NCI-H1436 treated with DMSO at 0.1 percent for 48 hours (cell line): ENCODE results near the gene CCDC27.

Experiments used
- DNase-seq: peaks from one replicate; lab custom pipeline; 2025; lab: John Stamatoyannopoulos, UW

Gene CCDC27

DNA sequence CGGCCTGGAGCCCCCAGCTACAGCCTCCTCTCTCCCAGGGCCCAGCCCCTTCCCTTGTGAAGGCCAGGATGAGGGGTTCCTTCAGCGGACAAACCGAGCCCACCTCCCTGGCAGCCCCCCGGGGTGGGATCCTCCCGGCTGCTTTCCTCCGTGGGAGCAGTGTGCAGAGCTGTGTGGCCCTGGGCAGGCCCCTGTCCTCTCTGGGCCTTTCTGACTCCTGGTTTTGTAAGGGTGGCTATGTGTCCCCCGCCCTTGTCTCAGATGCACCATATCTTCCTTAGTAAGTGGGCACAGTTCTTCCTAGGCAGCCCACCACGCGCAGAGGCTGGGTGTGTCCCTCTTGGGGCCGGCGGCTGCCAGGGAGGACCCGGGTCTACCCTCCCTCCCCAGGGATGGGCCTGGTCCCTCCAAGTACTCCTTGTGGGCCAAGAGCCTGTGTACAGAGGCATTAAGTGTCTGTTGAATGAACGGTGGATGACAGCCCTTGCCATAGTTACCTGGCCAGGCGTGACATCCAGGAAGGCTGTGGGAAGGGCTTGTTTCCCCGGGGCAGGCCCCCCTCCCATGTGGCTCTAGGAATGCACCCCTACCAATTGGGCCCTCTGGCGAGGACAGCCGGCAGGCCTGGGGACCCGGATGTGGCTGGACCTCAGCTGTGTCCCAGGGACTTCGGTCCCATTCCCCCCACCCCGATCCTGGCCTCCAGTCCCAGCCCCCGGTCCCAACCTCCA is 24.1 kb downstream of the CCDC27 start:
- no peak for DNase-seq

- no peak for DNase-seq
These were observed 24.9 kb downstream of the CCDC27 start for GRCh38 chr1:3777078-3777547.

GRCh38 chr1:3777647-3778589 is 25.7 kb downstream of the CCDC27 start:
- no peak for DNase-seq

GRCh38 chr1:3778590-3779264 is 26.5 kb downstream of the CCDC27 start:
- DNase-seq, result no peak

- no peak for DNase-seq
These were observed 27.1 kb downstream of the CCDC27 start for GRCh38 chr1:3779265-3779911.

DNA sequence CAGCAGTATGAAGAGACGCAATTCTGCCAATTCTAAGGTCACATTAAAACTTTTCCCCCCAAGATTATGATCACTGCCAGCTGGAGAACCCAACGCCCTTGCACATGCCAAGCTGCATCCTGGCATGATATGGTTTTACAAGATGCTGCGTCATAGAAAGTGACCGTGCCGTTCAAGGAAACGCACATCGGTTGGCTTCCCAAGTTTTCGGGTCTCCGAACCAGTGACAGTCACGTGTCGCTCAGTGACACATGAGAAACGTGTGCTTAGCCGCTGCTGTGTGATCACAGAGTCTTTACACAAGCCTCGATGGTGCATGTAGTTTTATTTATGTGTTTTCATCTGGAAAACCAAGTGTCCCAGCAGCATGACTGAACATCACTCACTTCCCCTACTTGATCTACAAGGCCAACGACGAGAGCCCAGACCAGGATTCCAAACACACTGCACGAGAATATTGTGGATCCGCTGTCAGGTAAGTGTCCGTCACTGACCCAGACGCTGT is 27.7 kb downstream of the CCDC27 start:
- DNase-seq, result no peak

GRCh38 chr1:3780901-3781300 is 28.7 kb downstream of the CCDC27 start:
- no peak for DNase-seq

DNA sequence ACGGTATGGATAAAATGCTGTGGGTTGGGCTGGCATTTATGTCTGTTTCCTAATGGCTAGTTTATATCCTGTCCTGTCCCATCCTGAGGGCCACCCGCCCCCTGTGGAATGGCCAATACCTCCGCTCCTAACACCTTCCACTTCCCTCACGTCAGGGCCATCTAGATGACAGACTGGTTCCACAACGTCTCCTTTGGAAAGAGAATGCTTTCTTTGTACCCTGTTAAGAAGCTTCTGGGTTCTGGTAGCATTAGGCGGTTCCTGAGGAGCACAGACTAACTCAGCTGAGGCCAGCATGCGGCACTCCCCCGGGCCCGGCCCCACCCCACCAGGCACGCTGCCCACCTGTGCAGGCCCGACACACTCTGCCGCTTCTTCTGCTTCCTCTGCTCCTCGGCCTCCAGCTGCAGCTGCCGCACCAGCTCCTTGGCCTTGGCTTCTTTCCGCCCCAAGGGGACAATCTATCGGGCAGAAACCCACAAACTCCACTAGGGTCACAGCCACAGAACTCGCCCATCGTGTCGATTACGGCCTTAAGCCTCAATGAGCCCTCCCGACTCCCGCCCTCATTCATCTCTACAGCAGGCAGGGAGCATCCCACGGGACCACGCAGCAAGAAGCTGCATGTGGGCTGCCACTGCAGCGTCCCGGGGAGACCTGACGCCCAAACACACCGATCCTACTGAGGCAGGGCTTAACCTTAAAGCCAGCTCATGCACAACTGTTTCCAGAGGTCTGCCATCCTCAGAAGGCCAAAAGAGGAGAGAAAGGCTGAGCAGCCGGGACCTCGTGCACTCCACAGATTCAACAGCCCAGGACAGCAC is 31.6 kb downstream of the CCDC27 start:
- no peak for DNase-seq

DNA sequence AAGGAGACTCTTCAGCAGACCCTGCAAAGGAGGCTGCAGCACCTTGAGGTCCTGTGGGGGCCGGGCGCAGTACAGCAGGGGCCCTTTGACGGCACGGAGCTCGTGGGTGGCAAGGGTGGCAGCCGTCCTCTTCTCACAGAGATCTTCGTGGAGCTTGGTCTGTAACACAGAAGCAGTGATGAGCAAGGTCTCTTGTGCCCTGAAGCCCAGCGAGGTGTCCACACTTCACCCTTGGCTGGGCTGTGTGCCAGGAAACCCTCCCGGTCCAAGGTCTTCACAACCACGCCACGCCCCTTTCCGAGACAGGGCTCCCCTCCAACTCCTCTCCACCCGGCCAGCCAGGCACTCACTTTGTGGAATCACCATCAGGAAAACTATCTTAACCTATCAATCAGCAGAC is 32.8 kb downstream of the CCDC27 start:
- DNase-seq, result no peak

GRCh38 chr1:3785456-3786157 is 33.4 kb downstream of the CCDC27 start:
- DNase-seq, result no peak

DNA sequence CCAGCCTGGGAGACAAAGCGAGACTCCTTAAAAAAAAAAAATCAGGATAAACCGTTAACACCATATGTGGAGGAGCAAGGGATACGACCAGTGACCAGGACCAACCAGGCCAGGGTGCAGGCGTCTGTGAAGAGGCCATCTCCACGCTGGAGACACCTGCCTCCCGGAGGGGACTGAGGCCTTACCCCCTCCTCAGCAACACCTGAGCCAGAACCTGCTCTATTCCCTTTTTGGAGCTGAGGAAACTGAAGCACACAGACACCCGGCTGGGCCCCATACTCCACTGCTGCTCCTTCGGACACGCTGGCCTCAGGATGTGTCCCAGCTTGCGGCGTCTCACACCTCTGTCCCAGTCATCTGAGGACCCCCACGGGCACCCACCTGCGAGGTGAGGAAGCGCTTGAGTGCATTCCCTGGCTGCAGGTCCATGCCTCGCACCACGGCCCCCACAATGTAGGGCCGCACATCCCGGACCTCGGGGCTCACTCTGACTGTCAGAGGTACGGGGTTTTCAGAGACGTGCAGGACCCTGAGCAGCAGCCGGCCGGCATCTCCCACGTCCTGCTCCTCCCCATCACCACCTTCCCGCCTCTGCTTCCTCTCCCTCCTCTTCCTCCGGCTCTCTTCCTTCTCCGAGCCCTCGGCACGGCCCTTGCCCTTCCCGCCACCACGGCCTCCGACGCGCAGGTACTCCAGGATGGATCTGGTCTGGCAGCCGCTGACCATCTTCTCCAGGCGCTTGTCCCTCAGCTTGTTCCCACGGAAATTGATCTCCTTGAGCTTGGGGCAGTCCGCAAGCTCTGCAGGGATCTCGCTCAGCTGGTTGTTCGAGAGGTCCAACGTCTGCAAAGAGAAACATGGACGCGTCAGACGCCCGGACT is 34.5 kb downstream of the CCDC27 start:
- no peak for DNase-seq

- no peak for DNase-seq
These were observed 35.1 kb downstream of the CCDC27 start for GRCh38 chr1:3787349-3787715.

DNA sequence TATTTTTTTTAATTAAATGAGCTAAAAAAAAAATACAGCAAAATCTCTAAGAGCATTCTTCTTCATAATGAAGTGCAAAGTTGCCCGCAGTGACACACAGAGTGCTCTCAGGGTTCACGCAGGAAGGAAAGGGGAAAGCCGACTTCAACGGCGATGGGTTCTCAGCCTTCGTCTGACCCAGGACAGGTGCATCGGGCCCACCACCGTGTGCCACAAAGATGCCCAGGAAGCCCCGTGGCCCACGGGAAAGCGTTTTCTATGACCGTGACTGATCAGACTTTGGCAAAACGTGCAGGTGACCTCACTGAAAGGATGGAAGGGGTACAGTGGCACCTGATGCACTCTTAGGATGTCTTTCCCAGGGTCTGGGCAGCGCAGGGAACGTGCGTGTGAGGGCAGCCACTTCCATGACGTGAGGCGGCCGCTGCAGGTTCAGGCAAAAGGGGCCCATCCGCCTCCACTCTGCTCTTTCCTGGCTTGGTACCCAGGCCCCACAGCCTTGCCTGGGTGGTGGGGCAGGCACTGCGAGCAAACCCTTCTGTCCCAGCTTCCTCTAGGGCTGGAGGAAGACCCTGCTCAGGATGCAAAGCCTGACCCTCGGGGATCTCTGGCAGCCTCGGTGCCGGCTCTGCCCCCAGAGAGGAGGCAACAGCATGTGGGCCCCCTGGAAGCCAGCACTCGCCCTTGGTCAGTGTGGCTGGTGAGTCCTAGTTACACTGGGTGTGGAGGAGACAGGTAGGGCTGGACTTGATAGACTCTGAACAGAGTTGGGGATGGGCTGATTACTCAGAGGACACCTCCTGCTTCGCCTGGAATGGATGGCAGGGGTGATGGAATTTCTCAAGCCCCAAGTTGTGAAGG is 35.7 kb downstream of the CCDC27 start:
- no peak for DNase-seq

GRCh38 chr1:3788756-3789420 is 36.6 kb downstream of the CCDC27 start:
- DNase-seq, result no peak

GRCh38 chr1:3789421-3790300 is 37.4 kb downstream of the CCDC27 start:
- no peak for DNase-seq

DNA sequence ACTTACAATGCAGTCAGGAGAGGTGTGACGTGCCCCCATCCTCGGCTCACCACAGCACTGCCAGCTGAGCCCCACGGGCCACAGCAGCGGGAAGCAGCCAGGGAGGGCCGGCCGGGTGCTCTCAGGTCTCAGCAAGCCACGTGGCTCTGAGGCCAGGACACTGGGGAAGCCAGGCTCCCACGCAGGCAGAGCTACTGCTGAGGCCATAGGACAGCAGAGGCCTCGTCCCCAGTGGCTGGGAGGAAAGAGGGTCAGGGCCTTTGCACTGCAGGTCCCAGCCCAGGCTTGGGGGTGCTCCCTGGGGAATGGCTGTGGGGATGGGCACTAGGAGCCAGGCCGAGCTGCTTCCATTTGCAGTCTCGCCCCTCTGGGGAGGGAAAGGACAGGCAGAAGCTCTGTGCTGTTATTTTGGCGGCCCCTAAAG is 38.3 kb downstream of the CCDC27 start:
- no peak for DNase-seq

- DNase-seq, result no peak
These were observed 38.7 kb downstream of the CCDC27 start for GRCh38 chr1:3790952-3791351.
